ENCODE results near the gene PLAU.
A peak's percentile ranks its signal among the peaks of the same experiment; 100 is the strongest.

Gene PLAU

DNA sequence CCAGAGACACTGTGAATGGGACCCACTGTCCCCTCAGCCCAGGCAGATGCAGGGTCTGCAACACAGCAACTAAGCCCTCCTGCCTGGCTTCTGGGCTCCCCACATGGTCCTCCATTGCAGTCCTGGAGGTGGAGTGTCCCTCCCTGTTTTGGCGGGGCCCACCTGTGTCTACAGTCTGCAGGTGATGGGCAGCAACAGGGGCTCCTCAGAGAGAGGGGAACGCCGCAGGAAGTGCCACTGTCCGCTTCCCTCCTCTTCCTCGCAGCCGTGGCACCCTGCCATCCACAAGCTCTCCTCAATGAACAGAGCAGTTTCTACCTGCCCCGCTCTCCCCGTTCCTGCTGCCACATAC, 45.8 kb upstream of the PLAU start:
- no peaks in the 10 kb centered on the region for H3K79me2 ChIP-seq (ENCODE audit: low read length)
- H3K27ac ChIP-seq (ENCODE audit: low read length) = peak overlapping the region; percentile 81
- H4K20me1 ChIP-seq (ENCODE audit: insufficient read depth, low read length) = no peaks in the 10 kb centered on the region
- peak overlapping the region; percentile 49; the same call in 1 of the 2 replicates for H2AFZ ChIP-seq (ENCODE audit: low read depth, low read length)
- no peak for TF ChIP-seq CTCF (IDR thresholded peaks at IDR 0.05; ENCODE audit: low read depth, low read length)
- no peak for TF ChIP-seq EZH2phosphoT487 (IDR thresholded peaks at IDR 0.05; ENCODE audit: low read depth)
- H3K9ac ChIP-seq (ENCODE audit: low read length) = peak overlapping the region; percentile 43; the same call in 1 of the 2 replicates
- peak overlapping the region; percentile 66 for H3K4me3 ChIP-seq (ENCODE audit: low read length)
- peak overlapping the region; percentile 77 for H3K4me2 ChIP-seq (ENCODE audit: low read length)
- no peaks in the 10 kb centered on the region for H3K27me3 ChIP-seq (ENCODE audit: low read depth, low read length)
- no peaks in the 10 kb centered on the region for H3K9me3 ChIP-seq (ENCODE audit: insufficient read depth, low read length)
- peaks cover 17% of the 10 kb centered on the region for H3K4me1 ChIP-seq (ENCODE audit: low read length)
- H3K36me3 ChIP-seq (replicated peaks; ENCODE audit: low read depth, low read length) = no peaks in the 10 kb centered on the region

DNA sequence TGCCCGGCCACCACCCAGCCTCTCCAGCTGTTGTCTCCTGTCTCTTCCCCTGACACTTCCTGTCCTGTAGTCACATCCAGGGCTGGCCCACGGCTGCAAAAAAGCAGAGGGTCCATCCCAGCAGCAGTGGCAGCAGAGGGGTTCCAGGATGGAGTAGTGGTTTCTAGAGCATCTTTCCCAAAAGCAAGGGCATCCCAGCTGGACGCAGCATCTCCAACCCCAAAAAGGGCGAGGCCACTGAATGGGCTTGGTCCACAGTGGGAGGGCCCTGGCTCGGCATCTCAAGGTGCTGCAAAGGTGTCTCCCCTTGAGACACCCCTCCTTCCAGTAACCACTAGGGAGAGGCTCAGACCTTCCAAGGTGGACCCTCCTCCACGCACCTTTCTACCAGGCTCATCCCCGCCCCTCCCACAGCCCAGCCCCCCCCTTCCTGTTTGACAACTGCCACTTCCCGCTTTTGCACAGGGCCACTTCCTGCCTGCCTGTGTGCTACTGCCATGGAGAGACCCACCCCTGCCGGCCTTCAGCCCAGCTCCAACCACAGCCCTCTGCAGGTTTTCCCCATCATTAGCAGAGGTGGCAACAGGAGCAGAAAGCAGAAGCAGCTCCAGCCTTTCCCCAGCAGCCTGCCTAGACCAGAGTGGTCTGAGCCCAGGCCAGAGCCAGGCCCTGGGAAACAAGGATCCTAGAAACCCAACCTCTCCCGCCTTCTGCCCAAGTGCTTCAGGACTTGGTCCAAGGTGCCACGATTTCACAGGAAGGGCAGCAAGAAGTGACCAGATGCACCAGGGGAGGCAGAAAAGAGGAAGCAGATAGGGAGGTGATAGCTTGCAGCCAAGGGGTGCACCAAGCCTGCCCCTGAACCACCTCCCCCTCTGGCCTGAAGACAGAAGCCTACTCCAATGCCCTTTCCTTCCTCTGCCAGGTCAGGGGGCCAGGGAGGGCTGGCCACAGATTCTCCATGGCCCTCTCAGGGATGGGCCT, 45.2 kb upstream of the PLAU start:
- H3K4me2 ChIP-seq (ENCODE audit: low read length) = peak overlapping the region; percentile 77
- H3K4me1 ChIP-seq (ENCODE audit: low read length) = peaks cover 17% of the 10 kb centered on the region
- TF ChIP-seq CTCF (IDR thresholded peaks at IDR 0.05; ENCODE audit: low read depth, low read length) (no peak), EZH2phosphoT487 (IDR thresholded peaks at IDR 0.05; ENCODE audit: low read depth) (no peak)

GRCh38 chr10:73866621-73867020, 44.3 kb upstream of the PLAU start:
- H3K27me3 ChIP-seq (ENCODE audit: low read depth, low read length) = no peaks in the 10 kb centered on the region
- H3K79me2 ChIP-seq (ENCODE audit: low read length) = no peaks in the 10 kb centered on the region
- no peak overlapping the region for H3K4me3 ChIP-seq (ENCODE audit: low read length)
- no peak overlapping the region for H3K9ac ChIP-seq (ENCODE audit: low read length)
- no peak overlapping the region for H3K4me2 ChIP-seq (ENCODE audit: low read length)
- 0 out of 2 replicates have a peak overlapping the region, but pooled peaks have one; percentile 81 for H3K27ac ChIP-seq (ENCODE audit: low read length)
- H4K20me1 ChIP-seq (ENCODE audit: insufficient read depth, low read length) = no peaks in the 10 kb centered on the region
- H2AFZ ChIP-seq (ENCODE audit: low read depth, low read length) = no peak overlapping the region
- no peaks in the 10 kb centered on the region for H3K9me3 ChIP-seq (ENCODE audit: insufficient read depth, low read length)
- no peaks in the 10 kb centered on the region for H3K36me3 ChIP-seq (replicated peaks; ENCODE audit: low read depth, low read length)
- H3K4me1 ChIP-seq (ENCODE audit: low read length) = peaks cover 17% of the 10 kb centered on the region
- no peak for TF ChIP-seq EZH2phosphoT487 (IDR thresholded peaks at IDR 0.05; ENCODE audit: low read depth)
- no peak for TF ChIP-seq CTCF (IDR thresholded peaks at IDR 0.05; ENCODE audit: low read depth, low read length)

More for the DNA sequence above, 45.2 kb upstream of the PLAU start:
- peak overlapping the region; percentile 44; the same call in 1 of the 2 replicates for H3K9ac ChIP-seq (ENCODE audit: low read length)
- H3K9me3 ChIP-seq (ENCODE audit: insufficient read depth, low read length) = no peaks in the 10 kb centered on the region
- H3K27ac ChIP-seq (ENCODE audit: low read length) = peak overlapping the region; percentile 81
- no peaks in the 10 kb centered on the region for H4K20me1 ChIP-seq (ENCODE audit: insufficient read depth, low read length)
- H3K36me3 ChIP-seq (replicated peaks; ENCODE audit: low read depth, low read length) = no peaks in the 10 kb centered on the region
- H3K79me2 ChIP-seq (ENCODE audit: low read length) = no peaks in the 10 kb centered on the region
- H3K4me3 ChIP-seq (ENCODE audit: low read length) = peak overlapping the region; percentile 66
- H2AFZ ChIP-seq (ENCODE audit: low read depth, low read length) = peak overlapping the region; percentile 49; the same call in 1 of the 2 replicates
- H3K27me3 ChIP-seq (ENCODE audit: low read depth, low read length) = no peaks in the 10 kb centered on the region

GRCh38 chr10:73867126-73867807, 43.7 kb upstream of the PLAU start:
- no peak overlapping the region for H3K4me3 ChIP-seq (ENCODE audit: low read length)
- no peaks in the 10 kb centered on the region for H3K9me3 ChIP-seq (ENCODE audit: insufficient read depth, low read length)
- peaks cover 17% of the 10 kb centered on the region for H3K4me1 ChIP-seq (ENCODE audit: low read length)
- H2AFZ ChIP-seq (ENCODE audit: low read depth, low read length) = no peak overlapping the region
- no peaks in the 10 kb centered on the region for H4K20me1 ChIP-seq (ENCODE audit: insufficient read depth, low read length)
- no peak overlapping the region for H3K27ac ChIP-seq (ENCODE audit: low read length)
- no peak overlapping the region for H3K9ac ChIP-seq (ENCODE audit: low read length)
- TF ChIP-seq EZH2phosphoT487 (IDR thresholded peaks at IDR 0.05; ENCODE audit: low read depth) (no peak), CTCF (IDR thresholded peaks at IDR 0.05; ENCODE audit: low read depth, low read length) (no peak)
- H3K36me3 ChIP-seq (replicated peaks; ENCODE audit: low read depth, low read length) = no peaks in the 10 kb centered on the region
- no peaks in the 10 kb centered on the region for H3K27me3 ChIP-seq (ENCODE audit: low read depth, low read length)
- H3K4me2 ChIP-seq (ENCODE audit: low read length) = no peak overlapping the region
- H3K79me2 ChIP-seq (ENCODE audit: low read length) = no peaks in the 10 kb centered on the region
